Measurements from ENCODE around the gene SUSD2.
"Not testable (repeated sequence)": the region's sequence is repeated elsewhere in the genome, so short reads cannot be mapped to it uniquely, and the experiment has no call there.

SUSD2 gene

GRCh38 chr22:24214467-24215285 is 33.4 kb downstream of the SUSD2 start:
- no peak for DNase-seq (ENCODE audit: low read depth)

DNA sequence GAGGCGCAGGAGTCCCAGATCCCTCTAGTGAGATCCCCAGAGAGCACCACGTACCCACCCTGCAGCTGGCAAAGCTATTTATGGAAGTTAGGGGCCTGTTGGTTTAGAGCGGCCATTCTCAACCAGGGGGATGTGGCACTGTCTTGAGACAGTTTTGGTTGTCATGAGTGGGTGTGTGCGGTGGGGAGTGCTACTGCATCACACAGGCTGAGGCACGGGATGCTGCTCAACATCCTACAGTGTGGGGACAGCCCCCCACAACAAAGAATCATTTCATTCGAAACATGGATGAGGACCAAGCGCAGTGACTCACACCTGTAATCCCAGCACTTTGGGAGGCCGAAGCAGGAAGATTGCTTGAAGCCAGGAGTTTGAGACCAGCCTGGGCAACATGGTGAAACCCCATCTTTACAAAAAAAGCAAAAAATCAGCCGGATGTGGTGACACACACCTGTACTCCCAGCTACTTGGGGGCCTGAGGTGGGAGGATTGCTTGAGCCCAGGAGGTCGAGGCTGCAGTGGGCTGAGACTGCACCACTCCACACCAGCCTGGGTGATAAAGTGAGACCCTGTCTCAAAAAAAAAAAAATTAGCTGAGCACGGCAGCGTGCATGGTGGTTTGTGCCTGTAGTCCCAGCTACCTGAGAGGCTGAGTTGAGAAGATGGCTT is 35.4 kb downstream of the SUSD2 start:
- DNase-seq (ENCODE audit: low read depth): no peak

GRCh38 chr22:24217384-24217783 is 36.1 kb downstream of the SUSD2 start:
- DNase-seq (ENCODE audit: low read depth): no peak

GRCh38 chr22:24219750-24220149 is 38.5 kb downstream of the SUSD2 start:
- DNase-seq (ENCODE audit: low read depth): no peak

- DNase-seq (ENCODE audit: low read depth): no peak
These were observed 43.2 kb downstream of the SUSD2 start for GRCh38 chr22:24224468-24224867.

DNA sequence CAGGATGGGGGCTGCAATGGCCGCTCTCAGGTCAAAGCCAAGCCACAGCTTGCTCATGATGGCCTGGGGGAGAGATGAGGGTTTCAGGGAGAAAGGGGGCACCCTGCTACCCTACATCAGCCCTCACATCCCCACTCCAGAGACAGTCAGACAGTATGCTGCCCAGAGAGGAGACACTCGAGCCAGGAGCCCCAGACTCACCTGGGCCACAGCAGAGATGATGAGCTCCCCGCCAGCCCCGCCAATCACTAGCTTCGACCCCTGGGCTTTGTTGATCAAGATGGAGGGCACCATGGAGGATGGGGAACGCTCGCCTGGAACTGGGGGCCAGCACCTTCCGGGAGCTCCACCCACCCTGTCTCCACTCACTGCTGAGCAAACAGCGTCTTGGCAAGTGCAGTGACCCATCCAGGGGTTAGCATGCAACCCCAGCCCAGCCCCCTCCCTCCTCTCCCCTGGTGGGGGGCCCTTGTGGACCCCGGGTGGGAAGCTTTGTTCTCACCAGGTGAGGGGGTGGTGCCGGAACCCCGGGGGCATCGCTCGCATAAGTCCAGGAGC is 43.8 kb downstream of the SUSD2 start:
- DNase-seq (ENCODE audit: low read depth): no peak

GRCh38 chr22:24225951-24226350 is 44.7 kb downstream of the SUSD2 start:
- no peak for DNase-seq (ENCODE audit: low read depth)

GRCh38 chr22:24230911-24231656 is 49.8 kb downstream of the SUSD2 start:
- no peak for DNase-seq (ENCODE audit: low read depth)

- no peak for DNase-seq (ENCODE audit: low read depth)
These were observed 50.4 kb downstream of the SUSD2 start for GRCh38 chr22:24231706-24232105.

DNA sequence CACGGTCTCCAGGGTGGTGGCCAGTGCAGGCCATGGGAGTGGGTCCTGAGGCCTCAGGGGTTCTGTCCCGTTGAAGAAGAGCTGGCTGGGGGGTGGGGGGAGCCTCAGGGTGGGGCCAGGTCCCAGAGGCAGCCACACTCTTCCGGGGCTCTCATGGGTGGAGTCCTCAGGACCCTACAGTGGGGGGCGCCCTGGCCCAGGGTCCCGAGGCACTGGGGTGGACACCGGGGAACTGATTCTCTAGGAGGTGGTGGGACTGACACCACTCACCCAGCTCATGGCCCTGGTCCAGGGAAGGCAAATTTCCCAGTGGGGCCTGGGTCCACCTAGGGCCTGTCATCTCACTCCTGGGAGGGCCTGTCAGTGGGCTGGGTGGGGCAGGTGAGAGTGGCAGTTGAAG is 50.8 kb downstream of the SUSD2 start:
- DNase-seq (ENCODE audit: low read depth): no peak

GRCh38 chr22:24232725-24233124 is 51.4 kb downstream of the SUSD2 start:
- DNase-seq (ENCODE audit: low read depth): no peak

DNA sequence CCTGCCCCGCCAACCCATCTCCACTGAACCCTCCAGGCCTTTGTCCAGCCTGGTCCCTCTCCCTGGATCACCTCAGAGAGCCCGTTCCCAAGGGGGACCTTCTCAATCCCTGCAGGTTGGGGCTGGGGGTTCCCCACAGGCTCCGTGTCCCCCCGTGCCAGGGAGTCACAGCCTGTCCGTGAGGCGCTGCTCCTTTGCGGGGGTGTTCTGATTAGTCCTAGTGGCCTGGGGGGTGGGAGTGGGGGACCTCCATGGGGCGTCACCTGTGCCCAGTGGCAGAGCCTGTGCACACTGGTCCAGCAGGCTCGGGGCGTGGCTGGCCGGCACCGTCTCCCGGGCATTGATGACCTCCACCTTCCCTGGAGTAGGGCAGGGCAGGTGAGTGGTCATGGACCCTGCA is 51.9 kb downstream of the SUSD2 start:
- DNase-seq (ENCODE audit: low read depth): no peak

GRCh38 chr22:24233816-24234215 is 52.5 kb downstream of the SUSD2 start:
- DNase-seq (ENCODE audit: low read depth): no peak

GRCh38 chr22:24235315-24235714 is 54.0 kb downstream of the SUSD2 start:
- DNase-seq (ENCODE audit: low read depth): no peak

GRCh38 chr22:24236656-24237055 is 55.4 kb downstream of the SUSD2 start:
- no peak for DNase-seq (ENCODE audit: low read depth)

DNA sequence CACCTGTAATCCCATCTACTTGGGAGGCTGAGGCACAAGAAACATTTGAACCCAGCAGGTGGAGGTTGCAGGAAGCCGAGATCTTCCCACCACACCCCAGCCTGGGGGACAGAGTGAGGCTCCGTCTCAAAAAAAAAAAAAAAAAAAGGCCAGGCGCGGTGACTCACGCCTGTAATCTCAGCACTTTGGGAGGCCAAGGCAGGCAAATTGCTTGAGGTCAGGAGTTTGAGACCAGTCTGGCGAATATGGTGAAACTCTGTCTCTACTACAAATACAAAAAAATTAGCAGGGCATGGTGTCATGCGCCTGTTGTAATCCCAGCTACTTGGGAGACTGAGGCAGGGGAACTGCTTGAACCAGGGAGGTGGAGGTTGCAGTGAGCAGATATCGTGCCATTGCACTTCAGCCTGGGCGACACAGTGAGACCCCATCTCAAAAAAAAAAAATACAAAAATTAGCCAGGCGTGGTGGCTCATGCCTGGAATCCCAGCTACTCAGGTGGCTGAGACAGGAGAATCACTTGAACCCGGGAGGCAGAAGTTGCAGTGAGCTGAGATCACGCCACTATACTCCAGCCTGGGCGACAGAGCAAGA is 56.9 kb downstream of the SUSD2 start:
- not testable (repeated sequence) for DNase-seq (ENCODE audit: low read depth)

Measured in HS-5 (cell line).